GM18909 (cell line): Measurements from ENCODE around the gene LRRC27.
A peak's percentile ranks its signal among the peaks of the same experiment; 100 is the strongest.

Experiments used
- ATAC-seq: cut with Tn5 transposase; IDR thresholded peaks from one replicate; pipeline ENCODE4 v1.9.1; 2021; ENCODE audit warnings: mild to moderate bottlenecking; ENCODE audit not compliant: unreplicated experiment, poor library complexity

The LRRC27 gene

GRCh38 chr10:132397036-132397541 is 65.1 kb downstream of the LRRC27 start, which contains the start of gene PWWP2B:
Gene PWWP2B, plus strand, starts transcription at chr10:132397200. Its CDS starts 27 bp downstream, at chr10:132397227.
- peak; percentile 45 for ATAC-seq

GRCh38 chr10:132397671-132398565 is 65.9 kb downstream of the LRRC27 start:
- peak; percentile 35 for ATAC-seq

- ATAC-seq, result no peak
Measured at GRCh38 chr10:132398566-132398991, 66.6 kb downstream of the LRRC27 start.

- ATAC-seq, result no peak
Measured at GRCh38 chr10:132399117-132400035, 67.4 kb downstream of the LRRC27 start.

GRCh38 chr10:132400041-132400546 is 68.1 kb downstream of the LRRC27 start:
- ATAC-seq, result no peak

- ATAC-seq, result no peak
Measured at GRCh38 chr10:132400547-132401151, 68.7 kb downstream of the LRRC27 start.

- no peak for ATAC-seq
Measured at GRCh38 chr10:132401401-132402118, 69.6 kb downstream of the LRRC27 start.

- ATAC-seq, result no peak
Measured at GRCh38 chr10:132402781-132403241, 70.8 kb downstream of the LRRC27 start.

- no peak for ATAC-seq
Measured at GRCh38 chr10:132403511-132404168, 71.6 kb downstream of the LRRC27 start.

GRCh38 chr10:132404169-132404880 is 72.3 kb downstream of the LRRC27 start:
- ATAC-seq, result no peak

- no peak for ATAC-seq
Measured at GRCh38 chr10:132404911-132405462, 73.0 kb downstream of the LRRC27 start.

GRCh38 chr10:132405463-132405991 is 73.5 kb downstream of the LRRC27 start:
- no peak for ATAC-seq

- ATAC-seq, result no peak
Measured at GRCh38 chr10:132406181-132406580, 74.2 kb downstream of the LRRC27 start.

GRCh38 chr10:132406750-132407149 is 74.8 kb downstream of the LRRC27 start:
- no peak for ATAC-seq

- ATAC-seq, result no peak
Measured at GRCh38 chr10:132407243-132407746, 75.3 kb downstream of the LRRC27 start.

- no peak for ATAC-seq
Measured at GRCh38 chr10:132407846-132408278, 75.9 kb downstream of the LRRC27 start.

GRCh38 chr10:132408367-132408781 is 76.4 kb downstream of the LRRC27 start:
- ATAC-seq, result no peak
